Measurements from ENCODE around the gene KCNH3. TPM values are rescaled to one million over a fixed set of nuclear protein-coding genes. Genes with fewer than 3 reads are reported as not detected.

Gene KCNH3
- total and polyA plus RNA-seq, 2 of the 8 experiments (the other 6 are each of a cell fraction or from before 2014, with no cell fraction given), result 0.24 to 0.50 TPM

GRCh38 chr12:49536526-49537071 is 2.2 kb upstream of the KCNH3 start (continued):
- TF ChIP-seq YY1 (IDR thresholded peaks at IDR 0.05; ENCODE audit: low read depth, low read length) (no peak), HDAC6 (IDR thresholded peaks at IDR 0.05; ENCODE audit: low read depth, low read length) (no peak), SIRT6 (IDR thresholded peaks at IDR 0.05; ENCODE audit: low read length) (no peak), TBP (IDR thresholded peaks at IDR 0.05; ENCODE audit: low read depth, low read length) (no peak), MAFK (IDR thresholded peaks at IDR 0.05; ENCODE audit: low read depth, low read length) (no peak), TEAD4 (IDR thresholded peaks at IDR 0.05; ENCODE audit: low read depth, low read length) (no peak), MAX (IDR thresholded peaks at IDR 0.05) (no peak), FOSL1 (IDR thresholded peaks at IDR 0.05; ENCODE audit: insufficient read depth, low read depth, low read length) (no peak), PHF8 (conservative IDR thresholded peaks at IDR 0.05; ENCODE audit: low read depth, low read length) (no peak), BRCA1 (IDR thresholded peaks at IDR 0.05; ENCODE audit: low read depth, low read length) (no peak)

All from H1 (cell line).